ENCODE measurements around the gene ZNRF3. TPM values are rescaled to one million over a fixed set of nuclear protein-coding genes. Genes with fewer than 3 reads are reported as not detected.

ZNRF3 gene
- total RNA-seq, 4 donors from 2014 or later: 10.4 to 18.0 (median 14.2) TPM

DNA sequence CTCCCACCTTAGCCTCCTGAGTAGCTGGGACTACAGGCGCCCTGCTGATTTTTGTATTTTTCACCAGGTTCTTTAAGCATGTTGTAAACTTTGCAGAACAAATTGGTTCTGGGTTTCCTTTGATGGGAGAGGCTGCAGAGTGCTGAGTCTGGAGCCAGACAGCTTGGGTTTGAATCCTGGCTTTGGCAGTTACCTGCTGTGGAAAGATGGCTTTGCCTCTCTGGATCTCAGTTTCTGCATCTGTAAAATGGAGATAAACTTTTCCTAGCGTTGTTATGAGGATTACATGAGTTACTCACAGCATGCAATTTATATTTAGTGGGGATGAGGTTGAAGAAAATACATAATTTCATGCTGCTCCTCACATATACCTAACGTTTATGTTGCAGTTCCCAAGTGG lies 19.1 kb downstream of the ZNRF3 start:
- H3K27me3 ChIP-seq: no peaks in the 10 kb centered on the region
- 84 to 89% methylated on average over 3 of the region's 3 CpGs for WGBS, 2 donors
- H3K27ac ChIP-seq: no peak overlapping the region
- no peaks in the 10 kb centered on the region for H3K9me3 ChIP-seq
- intact Hi-C loops (cut with DNase I): no loop called here
- no peak overlapping the region for H3K4me3 ChIP-seq (replicated peaks in 1 of 3)
- no peak for DNase-seq
- H3K4me1 ChIP-seq: peaks cover 39 to 40% of the 10 kb centered on the region in 2 donors
- TF ChIP-seq, protein P1, sequence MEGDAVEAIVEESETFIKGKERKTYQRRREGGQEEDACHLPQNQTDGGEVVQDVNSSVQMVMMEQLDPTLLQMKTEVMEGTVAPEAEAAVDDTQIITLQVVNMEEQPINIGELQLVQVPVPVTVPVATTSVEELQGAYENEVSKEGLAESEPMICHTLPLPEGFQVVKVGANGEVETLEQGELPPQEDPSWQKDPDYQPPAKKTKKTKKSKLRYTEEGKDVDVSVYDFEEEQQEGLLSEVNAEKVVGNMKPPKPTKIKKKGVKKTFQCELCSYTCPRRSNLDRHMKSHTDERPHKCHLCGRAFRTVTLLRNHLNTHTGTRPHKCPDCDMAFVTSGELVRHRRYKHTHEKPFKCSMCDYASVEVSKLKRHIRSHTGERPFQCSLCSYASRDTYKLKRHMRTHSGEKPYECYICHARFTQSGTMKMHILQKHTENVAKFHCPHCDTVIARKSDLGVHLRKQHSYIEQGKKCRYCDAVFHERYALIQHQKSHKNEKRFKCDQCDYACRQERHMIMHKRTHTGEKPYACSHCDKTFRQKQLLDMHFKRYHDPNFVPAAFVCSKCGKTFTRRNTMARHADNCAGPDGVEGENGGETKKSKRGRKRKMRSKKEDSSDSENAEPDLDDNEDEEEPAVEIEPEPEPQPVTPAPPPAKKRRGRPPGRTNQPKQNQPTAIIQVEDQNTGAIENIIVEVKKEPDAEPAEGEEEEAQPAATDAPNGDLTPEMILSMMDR (IDR thresholded peaks at IDR 0.05): no peak
- no peak for TF ChIP-seq POLR2A (IDR thresholded peaks at IDR 0.05)
- H3K36me3 ChIP-seq: no peaks in the 10 kb centered on the region

GRCh38 chr22:28903080-28903479 lies 19.7 kb downstream of the ZNRF3 start:
- H3K9me3 ChIP-seq: no peaks in the 10 kb centered on the region
- DNase-seq: peak in 1 of 2 donors; percentile 25
- no peaks in the 10 kb centered on the region for H3K36me3 ChIP-seq
- intact Hi-C loops (cut with DNase I): no loop called here
- peak overlapping the region in 1 of 3 donors; percentile 69 for H3K27ac ChIP-seq
- no peaks in the 10 kb centered on the region for H3K27me3 ChIP-seq
- TF ChIP-seq POLR2A (IDR thresholded peaks at IDR 0.05): no peak
- TF ChIP-seq, protein P1 (IDR thresholded peaks at IDR 0.05): no peak
- no peak overlapping the region for H3K4me3 ChIP-seq (replicated peaks in 1 of 3)
- peaks cover 40 to 41% of the 10 kb centered on the region in 2 donors for H3K4me1 ChIP-seq
- WGBS, 2 donors: 67 to 70% methylated on average over 11 of the region's 11 CpGs

DNA sequence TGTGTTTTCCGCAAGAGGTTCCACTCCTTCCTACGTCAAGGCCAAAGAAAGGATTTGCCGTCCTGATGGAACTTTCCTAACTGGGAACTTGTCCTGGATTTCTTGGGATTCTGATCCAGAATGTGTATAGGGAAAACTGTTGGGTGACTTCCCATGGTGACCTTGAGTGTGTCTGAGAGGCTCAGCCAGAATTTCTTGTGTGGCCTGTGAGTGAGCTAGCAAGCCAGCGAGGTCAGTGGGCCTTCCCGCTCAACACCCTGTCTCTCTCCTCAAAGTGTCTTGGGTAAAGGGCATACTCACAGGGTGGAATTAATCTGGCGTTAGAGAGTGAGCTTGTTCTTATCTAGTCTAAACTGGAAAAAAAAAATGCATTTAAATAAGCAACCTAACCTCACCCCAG lies 20.4 kb downstream of the ZNRF3 start:
- no peaks in the 10 kb centered on the region for H3K36me3 ChIP-seq
- 63 to 69% methylated on average over 6 of the region's 6 CpGs for WGBS, 2 donors
- TF ChIP-seq, protein P1 (IDR thresholded peaks at IDR 0.05): no peak
- TF ChIP-seq POLR2A (IDR thresholded peaks at IDR 0.05): no peak
- H3K27me3 ChIP-seq: no peaks in the 10 kb centered on the region
- no peak overlapping the region for H3K4me3 ChIP-seq (replicated peaks in 1 of 3)
- intact Hi-C loops (cut with DNase I): no loop called here
- H3K4me1 ChIP-seq: peaks cover 40 to 44% of the 10 kb centered on the region in 2 donors
- H3K27ac ChIP-seq: peak overlapping the region; percentile 69 to 82 (median 80)
- DNase-seq: peak in 1 of 2 donors; percentile 45
- H3K9me3 ChIP-seq: no peaks in the 10 kb centered on the region

DNA sequence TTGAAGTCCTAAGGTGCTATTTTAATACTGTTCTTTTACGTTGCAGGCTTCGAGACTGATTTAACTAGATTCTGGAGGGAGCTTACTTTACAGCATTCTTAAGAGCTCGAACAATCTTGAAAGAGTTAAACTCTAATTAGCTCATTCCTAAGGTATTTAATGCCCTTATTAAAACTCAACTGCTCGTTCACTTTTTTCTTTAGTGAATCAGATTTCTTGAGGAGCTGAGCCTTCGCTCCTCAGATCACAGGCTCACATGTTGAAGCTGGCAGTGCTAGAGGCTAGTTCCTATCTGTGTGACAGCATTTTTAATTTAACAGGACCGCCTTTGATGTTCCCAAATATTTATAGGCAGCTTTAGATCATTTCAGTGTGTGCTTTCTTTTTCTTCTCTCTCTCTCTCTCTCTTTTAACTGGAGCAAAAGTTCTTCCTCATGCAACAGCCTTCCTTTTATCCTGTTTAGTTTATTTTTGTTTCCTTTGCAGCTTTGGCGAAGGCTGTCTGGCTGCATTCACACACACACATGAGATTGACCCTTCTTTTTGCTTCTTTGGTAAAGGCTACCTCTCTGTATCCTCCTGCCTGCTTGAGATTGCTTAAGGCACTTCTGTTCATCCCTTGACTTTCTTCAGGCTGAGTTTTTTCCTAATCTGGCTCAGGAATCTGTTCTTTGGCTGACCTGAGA lies 21.0 kb downstream of the ZNRF3 start:
- Histone ChIP-seq H3K4me3 (replicated peaks in 1 of 3) (no peak overlapping the region), H3K9me3 (no peaks in the 10 kb centered on the region), H3K27ac (peak overlapping the region; percentile 69 to 82 (median 80)), H3K27me3 (no peaks in the 10 kb centered on the region), H3K4me1 (peaks cover 40 to 45% of the 10 kb centered on the region in 2 donors), H3K36me3 (no peaks in the 10 kb centered on the region)
- TF ChIP-seq POLR2A (IDR thresholded peaks at IDR 0.05): no peak
- TF ChIP-seq, protein P1 (IDR thresholded peaks at IDR 0.05): no peak
- intact Hi-C loops (cut with DNase I): no loop called here
- DNase-seq: peak in 1 of 2 donors; percentile 30
- 31 to 42% methylated on average over 7 of the region's 7 CpGs for WGBS, 2 donors

- Histone ChIP-seq H3K9me3 (no peaks in the 10 kb centered on the region), H3K4me3 (replicated peaks in 1 of 3) (no peak overlapping the region), H3K4me1 (peaks cover 40 to 49% of the 10 kb centered on the region in 2 donors), H3K36me3 (no peaks in the 10 kb centered on the region), H3K27me3 (no peaks in the 10 kb centered on the region), H3K27ac (peak overlapping the region; percentile 69 to 82 (median 80))
- TF ChIP-seq, protein P1 (IDR thresholded peaks at IDR 0.05): no peak
- TF ChIP-seq POLR2A (IDR thresholded peaks at IDR 0.05): no peak
- intact Hi-C loops (cut with DNase I): no loop called here
- no peak for DNase-seq
Observed at GRCh38 chr22:28905256-28905832, 22.0 kb downstream of the ZNRF3 start.
